ENCODE measurements around the gene PACSIN3. TPM values are rescaled to one million over a fixed set of nuclear protein-coding genes. Genes with fewer than 3 reads are reported as not detected.

Gene PACSIN3
- total and polyA plus RNA-seq, 2 donors (not counting 3 experiments of a cell fraction or from before 2014, with no cell fraction given): 15.2 to 27.2 TPM

DNA sequence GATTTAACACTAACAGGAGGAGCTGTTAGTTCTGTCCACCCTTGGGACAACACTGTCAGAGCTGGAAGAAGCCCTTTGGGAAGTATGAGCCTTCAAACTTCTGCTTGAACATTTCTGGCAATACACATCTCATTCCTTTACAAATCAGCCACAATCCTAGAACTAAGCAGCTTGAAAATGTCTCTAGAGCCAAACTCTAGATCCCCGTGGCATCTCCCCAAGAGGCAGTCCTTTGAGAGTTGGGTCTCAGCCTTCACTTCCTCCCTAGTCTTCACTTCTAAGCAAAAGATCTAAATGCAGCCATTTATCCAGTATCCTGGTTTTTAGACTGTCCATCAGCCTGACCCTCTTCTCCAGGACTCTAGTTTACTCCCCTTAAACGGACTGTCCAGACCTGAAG is 36.5 kb downstream of the PACSIN3 start:
- H3K9me1 ChIP-seq (replicated peaks; ENCODE audit: control insufficient read depth, extremely low read depth, insufficient read depth, low read length): no peaks in the 10 kb centered on the region
- ChIA-PET POLR2A (interaction anchor here (0.5 kb wide), 1 partner anchor 64 kb away, joined by 3 read pairs; no protein-coding TSS in a partner anchor), CTCF (no interaction called here)
- TF ChIP-seq MYC (IDR thresholded peaks at IDR 0.05; ENCODE audit: low read depth, low read length) (no peak), GATA2 (IDR thresholded peaks at IDR 0.05; ENCODE audit: insufficient read depth, insufficient read length, low read depth, low read length) (no peak), JUN (IDR thresholded peaks at IDR 0.05; ENCODE audit: borderline replicate concordance, insufficient read depth, insufficient read length, low read depth) (no peak), POLR2A (IDR thresholded peaks at IDR 0.05; ENCODE audit: low read depth, low read length) (no peak), POLR2AphosphoS5 (IDR thresholded peaks at IDR 0.05; ENCODE audit: insufficient read depth, low read depth, low read length) (no peak), EZH2 (IDR thresholded peaks at IDR 0.05; ENCODE audit: borderline replicate concordance, low read depth, low read length, severe bottlenecking) (no peak), FOS (IDR thresholded peaks at IDR 0.05; ENCODE audit: borderline replicate concordance, insufficient read depth, low read length) (no peak)
- TF ChIP-seq, protein P1, sequence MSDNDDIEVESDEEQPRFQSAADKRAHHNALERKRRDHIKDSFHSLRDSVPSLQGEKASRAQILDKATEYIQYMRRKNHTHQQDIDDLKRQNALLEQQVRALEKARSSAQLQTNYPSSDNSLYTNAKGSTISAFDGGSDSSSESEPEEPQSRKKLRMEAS (IDR thresholded peaks at IDR 0.05; ENCODE audit: insufficient read depth, insufficient read length): no peak
- TF ChIP-seq, protein P2, sequence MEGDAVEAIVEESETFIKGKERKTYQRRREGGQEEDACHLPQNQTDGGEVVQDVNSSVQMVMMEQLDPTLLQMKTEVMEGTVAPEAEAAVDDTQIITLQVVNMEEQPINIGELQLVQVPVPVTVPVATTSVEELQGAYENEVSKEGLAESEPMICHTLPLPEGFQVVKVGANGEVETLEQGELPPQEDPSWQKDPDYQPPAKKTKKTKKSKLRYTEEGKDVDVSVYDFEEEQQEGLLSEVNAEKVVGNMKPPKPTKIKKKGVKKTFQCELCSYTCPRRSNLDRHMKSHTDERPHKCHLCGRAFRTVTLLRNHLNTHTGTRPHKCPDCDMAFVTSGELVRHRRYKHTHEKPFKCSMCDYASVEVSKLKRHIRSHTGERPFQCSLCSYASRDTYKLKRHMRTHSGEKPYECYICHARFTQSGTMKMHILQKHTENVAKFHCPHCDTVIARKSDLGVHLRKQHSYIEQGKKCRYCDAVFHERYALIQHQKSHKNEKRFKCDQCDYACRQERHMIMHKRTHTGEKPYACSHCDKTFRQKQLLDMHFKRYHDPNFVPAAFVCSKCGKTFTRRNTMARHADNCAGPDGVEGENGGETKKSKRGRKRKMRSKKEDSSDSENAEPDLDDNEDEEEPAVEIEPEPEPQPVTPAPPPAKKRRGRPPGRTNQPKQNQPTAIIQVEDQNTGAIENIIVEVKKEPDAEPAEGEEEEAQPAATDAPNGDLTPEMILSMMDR (IDR thresholded peaks at IDR 0.05; ENCODE audit: extremely low read depth in 1 of 2, insufficient read depth in 1 of 2, low read depth in 1 of 2, low read length in 2 of 2): no peak
- H3K79me2 ChIP-seq (ENCODE audit: control insufficient read depth, insufficient read depth, low read length): no peaks in the 10 kb centered on the region
- H3K4me1 ChIP-seq (ENCODE audit: control insufficient read depth, extremely low read depth, insufficient read depth, low read length): no peaks in the 10 kb centered on the region
- no peaks in the 10 kb centered on the region for H4K20me1 ChIP-seq (replicated peaks; ENCODE audit: control insufficient read depth, extremely low read depth, insufficient read depth, low read length)
- no peak overlapping the region for H3K4me3 ChIP-seq (replicated peaks in 1 of 3; ENCODE audit: insufficient read depth in 1 of 3, low read depth in 1 of 3, low read length in 3 of 3)
- H2AFZ ChIP-seq (ENCODE audit: low read depth, low read length): no peak overlapping the region
- dilution Hi-C loops (cut with MboI; ENCODE audit: extremely low pct_ligation_motif_present, low sequenced_read_pairs): no loop called here
- DNase-seq (ENCODE audit: low read depth, low spot score): no peak
- no peak overlapping the region for H3K4me2 ChIP-seq (ENCODE audit: insufficient read depth, low read length)
- no peak for FAIRE-seq
- no peaks in the 10 kb centered on the region for H3K27me3 ChIP-seq (ENCODE audit: control insufficient read depth in 2 of 2, insufficient read depth in 2 of 2, low read length in 2 of 2)
- BruUV-seq (replicated peaks): no TSS peak
- H3K9ac ChIP-seq (replicated peaks; ENCODE audit: extremely low read depth, insufficient read depth, low read length): no peak overlapping the region
- peaks cover 0 to 2% of the 10 kb centered on the region in 2 experiments for H3K36me3 ChIP-seq (ENCODE audit: control insufficient read depth in 2 of 2, extremely low read depth in 1 of 2, insufficient read depth in 2 of 2, low read length in 2 of 2)
- intact Hi-C loops (cut with micrococcal nuclease): no loop called here
- H3K9me3 ChIP-seq (replicated peaks; ENCODE audit: control insufficient read depth, insufficient read depth, low read length): no peaks in the 10 kb centered on the region
- no peak overlapping the region for H3K27ac ChIP-seq (ENCODE audit: insufficient read depth, low read depth, low read length)

All from endothelial cell of umbilical vein (primary cell).